HG03045 (cell line): ENCODE data around the gene KIR2DL3.
"Not testable (repeated sequence)": the region's sequence is repeated elsewhere in the genome, so short reads cannot be mapped to it uniquely, and the experiment has no call there.

Experiments used
- ATAC-seq: cut with Tn5 transposase; IDR thresholded peaks from one replicate; pipeline ENCODE4 v1.9.1; 2021; ENCODE audit warnings: mild to moderate bottlenecking, moderate library complexity; ENCODE audit not compliant: unreplicated experiment

Gene KIR2DL3

DNA sequence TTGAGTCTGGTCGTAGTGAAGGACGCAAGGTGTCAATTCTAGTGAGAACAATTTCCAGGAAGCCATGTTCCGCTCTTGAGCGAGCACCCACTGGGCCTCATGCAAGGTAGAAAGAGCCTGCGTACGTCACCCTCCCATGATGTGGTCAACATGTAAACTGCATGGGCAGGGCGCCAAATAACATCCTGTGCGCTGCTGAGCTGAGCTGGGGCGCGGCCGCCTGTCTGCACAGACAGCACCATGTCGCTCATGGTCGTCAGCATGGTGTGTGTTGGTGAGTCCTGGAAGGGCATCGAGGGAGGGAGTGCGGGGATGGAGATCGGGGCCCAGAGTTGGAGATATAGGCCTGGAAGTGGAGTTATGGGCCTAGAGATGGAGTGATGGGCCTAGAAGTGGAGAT, at the start of gene KIR2DL3:
Gene KIR2DL3 (plus strand): TSS at position 208 of the 400 bp plus-strand sequence. CDS start 33 bp downstream, at position 241.
- not testable (repeated sequence) for ATAC-seq

DNA sequence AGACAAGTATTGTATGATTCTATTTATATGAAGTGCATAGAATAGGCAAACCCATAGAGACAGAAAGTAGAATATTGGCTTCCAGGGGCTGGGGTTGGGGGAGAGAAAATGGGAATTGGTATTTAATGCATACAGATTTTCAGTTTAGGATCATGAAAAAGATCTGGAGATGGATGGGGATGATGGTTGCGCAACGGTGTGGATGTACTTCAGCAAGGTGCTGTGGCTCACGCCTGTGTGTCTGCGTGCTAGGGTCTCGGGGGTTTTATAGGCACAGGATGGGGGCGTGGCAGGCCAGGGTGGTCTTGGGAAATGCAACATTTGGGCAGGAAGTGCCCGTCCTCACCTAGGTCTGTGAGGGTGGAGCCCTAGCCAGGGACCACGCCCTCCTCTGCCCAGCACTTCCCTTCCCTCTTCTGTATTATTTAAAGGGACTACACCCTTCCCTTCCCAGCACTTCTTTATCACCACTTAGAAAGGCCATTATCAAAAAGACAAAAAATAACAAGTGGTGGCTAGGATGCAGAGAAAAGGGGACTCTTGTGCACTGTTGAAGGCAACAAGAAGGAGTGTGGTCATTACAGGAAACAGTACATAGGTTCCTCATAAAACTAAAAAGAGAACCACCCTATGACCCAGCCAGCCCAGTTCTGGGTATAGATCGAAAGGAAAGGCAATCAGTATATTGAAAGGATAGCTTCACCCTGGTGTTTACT, 46.6 kb upstream of the KIR2DL3 start:
- ATAC-seq = no peak

DNA sequence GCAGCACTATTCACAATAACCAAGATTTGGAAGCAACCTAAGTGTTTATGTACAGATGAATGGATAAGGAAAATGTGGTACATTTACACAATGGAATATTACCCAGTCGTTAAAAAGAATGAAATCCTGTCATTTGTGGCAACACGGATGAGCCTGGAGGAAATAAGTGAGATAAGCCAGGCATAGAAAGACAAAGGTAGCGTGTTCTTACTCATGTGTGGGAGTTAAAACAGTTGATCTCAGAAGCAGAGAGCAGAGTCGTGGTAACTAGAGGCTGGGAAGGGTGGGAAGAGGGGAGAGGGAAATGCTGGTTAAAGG, 46.1 kb upstream of the KIR2DL3 start:
- no peak for ATAC-seq

DNA sequence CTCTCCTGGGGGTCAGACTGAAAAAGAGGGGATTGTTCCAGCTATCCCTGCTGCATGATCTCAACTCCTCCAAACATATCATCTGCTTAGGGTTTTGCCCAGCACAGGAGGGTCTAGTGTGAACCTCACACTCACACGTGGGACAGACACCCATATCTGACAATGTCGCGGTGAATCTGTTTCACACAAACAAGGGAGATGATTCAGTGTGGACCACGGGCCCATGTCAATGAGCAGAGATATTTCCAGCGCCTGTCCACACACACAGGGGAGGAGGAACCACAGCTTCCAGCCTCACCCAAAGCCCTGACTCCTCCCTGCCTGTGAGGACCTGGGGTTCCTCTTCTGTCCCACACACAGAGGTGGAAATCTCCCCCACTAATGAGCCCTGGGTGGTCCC, 43.7 kb upstream of the KIR2DL3 start:
- ATAC-seq = no peak

DNA sequence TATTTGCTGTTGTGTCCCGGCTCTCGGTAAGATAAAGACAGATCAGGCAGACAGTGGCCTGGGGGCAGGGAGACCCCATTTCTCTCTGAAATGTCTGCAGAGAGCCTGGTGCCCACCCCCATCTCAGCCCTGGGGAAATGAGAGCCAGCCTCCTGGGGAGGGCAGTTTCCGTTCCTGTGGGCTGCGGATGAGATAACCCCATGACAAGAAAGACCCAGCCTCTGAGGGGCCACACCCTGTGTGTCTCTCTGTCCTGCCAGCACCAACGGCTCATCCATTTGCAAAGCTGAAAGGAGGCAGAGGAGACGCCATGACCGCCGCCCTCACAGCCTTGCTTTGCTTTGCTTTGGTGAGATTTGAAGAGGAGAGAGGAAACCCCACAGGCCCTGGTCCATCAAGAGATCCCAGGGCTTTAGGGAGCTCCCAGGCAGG, 42.2 kb upstream of the KIR2DL3 start:
- ATAC-seq = no peak

DNA sequence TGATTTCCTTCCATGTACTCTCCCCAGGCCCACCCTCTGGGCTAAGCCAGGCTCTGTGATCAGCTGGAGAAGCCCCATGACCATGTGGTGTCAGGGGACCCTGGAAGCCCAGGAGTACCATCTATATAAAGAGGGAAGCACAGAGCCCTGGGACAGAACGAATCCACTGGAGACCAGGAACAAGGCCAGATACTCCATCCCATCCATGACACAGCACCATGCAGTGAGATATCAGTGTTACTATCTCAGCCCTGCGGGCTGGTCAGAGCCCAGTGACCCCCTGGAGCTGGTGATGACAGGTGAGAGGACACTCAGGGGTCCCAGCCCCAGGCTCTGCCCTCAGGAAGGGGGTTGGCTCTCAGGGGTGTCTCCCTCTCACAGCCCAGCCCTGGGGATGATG, 41.5 kb upstream of the KIR2DL3 start:
- ATAC-seq = no peak

DNA sequence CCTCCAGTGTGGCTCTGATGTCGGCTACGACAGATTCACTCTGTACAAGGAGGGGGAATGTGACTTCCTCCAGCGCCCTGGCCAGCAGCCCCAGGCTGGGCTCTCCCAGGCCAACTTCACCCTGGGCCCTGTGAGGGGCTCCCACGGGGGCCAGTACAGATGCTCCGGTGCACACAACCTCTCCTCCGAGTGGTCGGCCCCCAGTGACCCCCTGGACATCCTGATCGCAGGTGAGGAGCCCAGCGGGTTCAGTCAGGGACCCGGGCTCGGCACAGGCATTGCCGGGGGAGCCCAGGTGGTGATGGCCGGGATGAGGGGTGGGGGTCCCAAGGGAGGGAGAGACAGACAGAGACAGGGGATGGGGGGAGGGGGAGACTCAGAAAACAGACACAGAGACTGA, 40.6 kb upstream of the KIR2DL3 start:
- not testable (repeated sequence) for ATAC-seq

DNA sequence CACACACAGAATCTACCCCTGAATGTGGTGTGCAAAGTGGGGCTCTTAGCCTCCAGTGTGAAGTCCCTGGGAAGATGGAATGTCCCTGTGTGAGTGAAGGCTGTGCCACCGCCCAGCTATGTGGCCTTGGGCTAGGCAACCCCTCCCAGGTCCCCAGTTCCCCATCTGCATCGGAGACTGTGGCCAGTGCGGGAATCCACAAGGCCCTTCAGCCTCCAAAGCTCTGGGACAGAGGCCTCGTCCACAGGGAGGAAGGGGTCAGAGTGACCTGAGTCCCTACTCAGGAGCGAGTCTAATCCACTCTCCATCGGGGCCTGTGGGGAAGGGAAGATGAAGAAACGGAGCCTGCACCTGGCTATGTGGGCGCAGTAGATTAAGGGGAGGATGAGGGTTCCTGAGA, 33.4 kb upstream of the KIR2DL3 start:
- no peak for ATAC-seq

DNA sequence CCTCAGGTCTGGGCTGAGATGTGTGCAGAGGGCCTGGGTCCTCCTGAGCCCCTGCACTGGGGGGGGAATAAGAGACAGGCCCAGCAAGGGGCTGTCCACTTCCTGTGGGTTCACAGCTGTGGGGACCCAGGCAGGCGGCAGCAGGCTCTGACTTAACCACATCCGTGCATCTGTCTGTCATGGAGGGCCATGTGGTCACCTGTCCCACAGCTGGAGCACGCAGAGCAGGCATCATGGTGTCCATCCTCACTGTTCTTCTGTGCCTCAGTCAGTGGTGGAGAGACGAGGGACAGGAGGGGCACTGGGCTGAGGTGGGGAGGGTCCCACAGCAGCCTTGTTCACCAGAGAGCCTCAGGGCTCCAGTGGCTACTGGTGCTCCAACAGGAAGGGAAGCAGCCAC, 30.4 kb upstream of the KIR2DL3 start:
- ATAC-seq = no peak

DNA sequence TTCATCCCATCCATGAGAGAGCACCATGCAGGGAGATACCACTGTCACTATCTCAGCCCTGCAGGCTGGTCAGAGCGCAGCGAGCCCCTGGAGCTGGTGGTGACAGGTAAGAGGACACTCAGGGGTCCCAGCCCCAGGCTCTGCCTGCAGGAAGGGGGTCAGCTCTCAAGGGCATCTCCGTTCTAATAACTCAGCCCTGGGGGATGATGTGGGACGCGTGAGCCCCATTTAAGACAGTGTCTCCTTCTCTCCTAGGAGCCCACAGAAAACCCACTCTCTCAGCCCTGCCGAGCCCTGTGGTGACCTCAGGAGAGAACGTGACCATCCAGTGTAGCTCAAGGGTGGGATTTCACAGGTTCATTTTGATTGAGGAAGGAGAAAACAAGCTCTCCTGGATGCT, 29.5 kb upstream of the KIR2DL3 start:
- ATAC-seq = no peak

DNA sequence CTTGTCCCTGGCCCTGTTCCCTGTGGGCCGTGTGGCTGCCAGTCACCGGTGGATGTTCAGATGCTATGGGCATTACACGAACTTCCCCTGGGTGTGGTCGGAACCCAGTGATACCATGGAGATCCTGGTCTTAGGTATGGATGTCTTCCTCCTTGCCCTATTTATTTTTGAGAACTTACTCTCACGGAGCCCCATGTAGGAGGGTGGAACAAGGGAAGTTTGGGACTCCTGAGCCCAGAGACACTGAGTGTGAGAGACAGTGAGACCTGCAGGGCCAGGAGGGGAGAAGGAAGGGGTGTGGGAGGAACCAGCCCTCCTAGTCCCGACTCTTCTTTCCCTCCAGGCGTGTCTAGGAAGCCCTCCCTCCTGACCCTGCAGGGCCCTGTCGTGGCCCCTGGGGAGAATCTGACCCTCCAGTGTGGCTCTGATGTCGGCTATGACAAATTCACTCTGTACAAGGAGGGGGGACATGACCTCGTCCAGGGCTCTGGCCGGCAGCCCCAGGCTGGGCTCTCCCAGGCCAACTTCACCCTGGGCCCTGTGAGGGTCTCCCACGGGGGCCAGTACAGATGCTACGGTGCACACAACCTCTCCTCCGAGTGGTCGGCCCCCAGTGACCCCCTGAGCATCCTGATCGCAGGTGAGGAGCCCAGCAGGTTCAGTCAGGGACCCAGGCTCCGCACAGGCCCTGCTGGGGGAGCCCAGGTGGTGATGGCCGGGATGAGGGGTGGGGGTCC, 28.9 kb upstream of the KIR2DL3 start:
- ATAC-seq = no peak

DNA sequence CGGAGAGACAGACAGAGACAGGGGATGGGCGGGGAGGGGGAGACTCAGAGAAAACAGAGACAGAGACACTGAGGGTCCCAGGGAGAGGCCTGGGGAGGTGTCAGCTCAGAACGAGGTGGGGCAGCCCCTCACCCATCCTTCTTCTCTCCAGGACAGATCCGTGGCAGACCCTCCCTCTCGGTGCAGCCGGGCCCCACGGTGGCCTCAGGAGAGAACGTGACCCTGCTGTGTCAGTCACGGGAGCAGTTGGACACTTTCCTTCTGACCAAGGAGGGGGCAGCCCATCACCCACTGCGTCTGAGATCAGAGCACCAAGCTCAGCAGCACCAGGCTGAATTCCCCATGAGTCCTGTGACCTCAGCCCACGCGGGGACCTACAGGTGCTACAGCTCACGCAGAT, 28.4 kb upstream of the KIR2DL3 start:
- not testable (repeated sequence) for ATAC-seq

DNA sequence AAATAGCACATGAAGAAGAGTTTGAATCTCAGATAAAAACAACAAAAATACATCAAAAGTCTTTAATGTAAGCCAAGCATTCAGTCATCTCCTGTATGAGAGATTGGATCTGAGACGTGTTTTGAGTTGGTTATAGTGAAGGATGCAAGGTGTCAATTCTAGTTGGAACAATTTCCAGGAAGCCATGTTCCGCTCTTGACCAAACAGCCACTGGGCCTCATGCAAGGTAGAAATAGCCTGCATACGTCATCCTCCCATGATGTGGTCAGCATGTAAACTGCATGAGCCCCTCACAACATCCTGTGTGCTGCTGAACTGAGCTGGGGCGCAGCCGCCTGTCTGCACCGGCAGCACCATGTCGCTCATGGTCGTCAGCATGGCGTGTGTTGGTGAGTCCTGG, 14.2 kb upstream of the KIR2DL3 start, which contains the start of gene KIR3DL3:
Gene KIR3DL3 (plus strand): TSS at position 301 of the 400 bp plus-strand sequence. CDS start 55 bp downstream, at position 356.
- no peak for ATAC-seq

DNA sequence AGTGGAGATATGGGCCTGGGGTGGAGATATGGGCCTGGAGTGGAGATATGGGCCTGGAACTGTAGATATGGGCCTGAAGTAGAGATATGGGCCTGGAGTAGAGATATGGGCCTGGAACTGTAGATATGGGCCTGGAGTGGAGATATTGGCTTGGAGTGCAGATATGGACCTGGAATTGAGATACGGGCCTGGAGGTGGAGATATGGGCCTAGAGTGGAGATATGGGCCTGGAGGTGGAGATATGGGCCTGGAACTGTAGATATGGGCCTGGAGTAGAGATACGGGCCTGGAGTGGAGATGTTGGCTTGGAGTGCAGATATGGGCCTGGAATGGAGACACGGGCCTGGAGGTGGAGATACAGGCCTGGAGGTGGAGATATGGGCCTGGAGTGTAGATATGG, 13.7 kb upstream of the KIR2DL3 start:
- ATAC-seq = no peak

DNA sequence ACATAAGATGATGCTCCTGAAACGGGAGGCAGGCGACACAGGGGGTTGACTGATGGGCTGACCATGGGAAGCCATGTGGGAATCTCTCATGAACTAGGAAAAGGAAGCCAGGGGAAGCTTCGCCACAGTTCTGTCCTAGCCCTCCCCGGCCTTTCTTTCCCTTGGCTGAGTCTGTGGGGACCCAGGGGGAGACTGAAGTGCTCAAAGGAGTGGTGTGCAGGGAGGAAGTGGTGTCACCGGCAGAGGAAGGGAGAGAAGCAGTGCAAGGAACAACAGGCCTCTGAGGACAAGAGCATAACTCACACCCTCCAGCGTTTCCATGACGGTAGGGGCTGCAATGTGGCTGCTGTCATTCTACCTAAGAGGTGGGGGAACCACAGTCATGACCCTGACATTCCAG, 13.0 kb upstream of the KIR2DL3 start:
- no peak for ATAC-seq

DNA sequence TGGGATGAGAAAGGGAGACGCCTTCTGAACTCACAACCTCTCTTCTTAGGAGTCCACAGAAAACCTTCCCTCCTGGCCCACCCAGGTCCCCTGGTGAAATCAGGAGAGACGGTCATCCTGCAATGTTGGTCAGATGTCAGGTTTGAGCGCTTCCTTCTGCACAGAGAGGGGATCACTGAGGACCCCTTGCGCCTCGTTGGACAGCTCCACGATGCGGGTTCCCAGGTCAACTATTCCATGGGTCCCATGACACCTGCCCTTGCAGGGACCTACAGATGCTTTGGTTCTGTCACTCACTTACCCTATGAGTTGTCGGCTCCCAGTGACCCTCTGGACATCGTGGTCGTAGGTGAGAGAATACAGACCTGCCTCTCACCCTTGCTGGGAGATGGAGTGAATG, 10.8 kb upstream of the KIR2DL3 start:
- ATAC-seq = no peak

DNA sequence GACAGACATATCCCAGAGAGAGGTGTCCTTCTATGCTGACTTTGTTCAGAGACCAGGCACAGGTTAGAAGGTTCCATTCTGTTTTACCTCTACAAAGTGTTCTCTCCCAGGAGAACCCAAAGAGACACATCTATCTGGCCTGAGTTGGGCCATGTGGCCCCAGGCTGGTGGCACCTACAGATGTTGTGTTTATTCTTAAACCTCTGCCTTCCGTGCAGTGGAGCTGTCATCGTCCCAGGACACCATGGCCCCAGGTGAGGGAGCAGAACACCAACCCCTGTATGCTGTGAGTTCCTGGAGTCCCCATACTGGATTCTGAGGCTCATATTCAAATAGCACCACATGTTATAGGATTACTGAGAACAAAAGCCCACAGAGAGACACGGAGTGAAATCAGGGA, 10.1 kb upstream of the KIR2DL3 start:
- no peak for ATAC-seq

DNA sequence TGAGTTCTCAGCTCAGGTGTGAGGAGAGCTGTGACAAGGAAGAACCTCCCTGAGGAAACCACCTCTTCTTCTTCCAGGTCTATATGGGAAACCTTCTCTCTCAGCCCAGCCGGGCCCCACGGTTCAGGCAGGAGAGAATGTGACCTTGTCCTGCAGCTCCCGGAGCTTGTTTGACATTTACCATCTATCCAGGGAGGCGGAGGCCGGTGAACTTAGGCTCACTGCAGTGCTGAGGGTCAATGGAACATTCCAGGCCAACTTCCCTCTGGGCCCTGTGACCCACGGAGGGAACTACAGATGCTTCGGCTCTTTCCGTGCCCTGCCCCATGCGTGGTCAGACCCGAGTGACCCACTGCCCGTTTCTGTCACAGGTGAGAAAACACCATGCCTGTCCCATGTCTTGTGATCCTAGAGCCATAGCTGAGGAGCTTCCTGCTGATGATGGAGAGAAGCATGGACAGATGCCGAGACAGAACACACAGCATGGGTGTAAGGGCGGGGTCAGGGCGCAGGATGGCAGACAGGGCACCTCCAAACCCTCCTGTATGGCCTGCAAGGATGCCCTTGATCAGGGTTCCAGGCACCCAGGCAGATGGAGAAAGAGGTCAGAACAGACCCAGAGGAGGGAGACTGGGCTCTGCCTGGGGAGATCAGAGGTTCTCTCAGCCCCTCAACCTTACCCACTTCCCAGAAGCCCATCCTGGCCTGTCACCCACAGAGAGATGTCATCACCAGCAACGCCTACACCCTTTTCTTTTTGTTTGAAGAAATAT, 8.7 kb upstream of the KIR2DL3 start:
- ATAC-seq = no peak

DNA sequence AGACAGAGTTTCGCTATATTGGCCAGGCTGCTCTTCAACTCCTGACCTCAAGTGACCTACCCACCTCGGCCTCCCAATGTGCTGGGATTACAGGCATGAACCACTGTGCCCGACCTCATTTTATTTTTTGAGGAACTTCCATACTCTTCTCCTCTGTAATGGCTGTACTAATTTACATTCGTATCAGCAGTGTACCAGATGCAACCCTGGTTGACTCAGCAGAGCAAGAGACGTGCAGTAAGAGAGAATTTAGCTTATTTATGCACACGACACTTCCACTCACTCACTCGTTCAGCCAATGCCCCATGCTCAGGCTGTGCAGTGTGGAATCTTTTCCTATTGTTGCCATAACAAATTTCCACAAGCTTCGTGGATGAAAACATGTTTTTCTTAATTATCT, 7.1 kb upstream of the KIR2DL3 start:
- ATAC-seq = no peak

DNA sequence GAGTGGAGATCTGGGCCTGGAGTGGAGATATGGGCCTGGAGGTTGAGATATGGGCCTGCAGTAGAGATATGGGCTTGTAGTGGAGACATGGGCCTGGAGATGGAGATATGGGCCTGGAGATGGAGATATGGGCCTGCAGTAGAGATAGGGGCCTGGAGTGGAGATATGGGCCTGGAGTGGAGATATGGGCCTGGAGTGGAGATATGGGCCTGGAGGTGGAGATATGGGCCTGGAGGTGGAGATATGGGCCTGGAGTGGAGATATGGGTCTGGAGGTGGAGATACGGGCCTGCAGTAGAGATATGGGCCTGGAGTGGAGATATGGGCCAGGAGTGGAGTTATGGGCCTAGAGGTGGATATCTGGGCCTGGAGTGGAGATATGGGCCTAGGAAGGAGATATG, 402 bp downstream of the KIR2DL3 start:
- ATAC-seq = no peak

DNA sequence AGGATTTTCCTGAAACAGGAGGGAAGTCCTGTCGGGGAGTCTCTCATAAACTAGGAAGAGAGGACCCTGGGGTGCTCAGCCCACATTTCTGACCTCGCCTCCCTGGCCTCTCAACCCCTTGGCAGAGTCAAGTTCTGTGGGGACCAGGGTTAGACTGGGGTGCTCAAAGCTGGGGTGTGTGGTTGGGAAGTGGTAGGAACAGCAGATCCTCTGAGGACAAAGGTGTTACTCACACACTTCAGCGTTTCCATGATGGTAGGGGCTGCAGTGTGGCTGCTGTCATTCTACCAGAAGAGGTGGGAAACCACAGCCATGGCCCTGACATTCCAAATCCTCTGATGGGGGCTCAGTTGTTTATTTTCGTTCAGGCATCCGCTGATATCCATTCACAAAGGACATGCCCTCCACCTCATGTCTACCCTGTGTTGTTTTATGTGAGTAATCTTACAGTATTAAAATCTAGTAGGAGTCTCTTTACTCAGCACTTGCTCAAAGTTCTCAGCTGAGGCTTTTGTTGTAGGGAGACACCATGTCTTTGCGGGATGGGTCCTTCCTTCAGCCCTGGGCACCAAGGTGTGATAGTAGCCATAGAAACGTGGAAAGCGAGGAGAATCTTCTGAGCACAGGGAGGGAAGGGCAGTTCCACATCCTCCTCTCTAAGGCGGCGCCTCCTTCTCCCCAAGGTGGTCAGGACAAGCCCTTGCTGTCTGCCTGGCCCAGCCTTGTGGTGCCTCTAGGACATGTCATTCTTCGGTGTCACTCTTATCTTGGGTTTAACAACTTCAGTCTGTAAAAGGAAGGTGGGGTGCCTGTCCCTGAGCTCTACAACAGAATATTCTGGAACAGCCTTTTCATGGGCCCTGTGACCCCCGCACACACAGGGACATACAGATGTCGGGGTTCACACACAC, 1.5 kb downstream of the KIR2DL3 start:
- ATAC-seq = no peak
